ENCODE results near the gene FHIT.

The FHIT gene

DNA sequence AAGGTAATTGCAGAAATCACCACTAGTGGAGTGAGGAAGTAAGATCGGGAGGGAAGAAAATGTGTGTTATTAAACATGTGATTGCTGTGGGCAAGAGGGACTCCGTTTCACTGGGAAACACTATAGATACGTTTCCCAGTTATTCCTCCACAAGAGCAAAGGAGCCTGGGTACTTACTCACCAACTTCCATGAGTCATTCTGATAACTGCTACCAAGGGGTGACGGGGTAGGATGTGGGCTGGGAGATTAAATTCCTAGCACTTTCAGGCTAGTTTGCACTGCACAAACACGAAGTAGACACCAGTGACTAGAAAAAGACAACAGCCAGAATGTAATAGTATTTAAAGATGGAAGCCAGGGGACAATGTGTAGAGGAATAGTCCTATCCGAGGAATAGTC is 1388.6 kb downstream of the FHIT start:
- no peak for DNase-seq
- TF ChIP-seq, protein P1, sequence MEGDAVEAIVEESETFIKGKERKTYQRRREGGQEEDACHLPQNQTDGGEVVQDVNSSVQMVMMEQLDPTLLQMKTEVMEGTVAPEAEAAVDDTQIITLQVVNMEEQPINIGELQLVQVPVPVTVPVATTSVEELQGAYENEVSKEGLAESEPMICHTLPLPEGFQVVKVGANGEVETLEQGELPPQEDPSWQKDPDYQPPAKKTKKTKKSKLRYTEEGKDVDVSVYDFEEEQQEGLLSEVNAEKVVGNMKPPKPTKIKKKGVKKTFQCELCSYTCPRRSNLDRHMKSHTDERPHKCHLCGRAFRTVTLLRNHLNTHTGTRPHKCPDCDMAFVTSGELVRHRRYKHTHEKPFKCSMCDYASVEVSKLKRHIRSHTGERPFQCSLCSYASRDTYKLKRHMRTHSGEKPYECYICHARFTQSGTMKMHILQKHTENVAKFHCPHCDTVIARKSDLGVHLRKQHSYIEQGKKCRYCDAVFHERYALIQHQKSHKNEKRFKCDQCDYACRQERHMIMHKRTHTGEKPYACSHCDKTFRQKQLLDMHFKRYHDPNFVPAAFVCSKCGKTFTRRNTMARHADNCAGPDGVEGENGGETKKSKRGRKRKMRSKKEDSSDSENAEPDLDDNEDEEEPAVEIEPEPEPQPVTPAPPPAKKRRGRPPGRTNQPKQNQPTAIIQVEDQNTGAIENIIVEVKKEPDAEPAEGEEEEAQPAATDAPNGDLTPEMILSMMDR (IDR thresholded peaks at IDR 0.05; ENCODE audit: low read depth, low read length), result no peak
- H3K4me3 ChIP-seq (ENCODE audit: low read depth, low read length), result no peak overlapping the region
- H3K4me1 ChIP-seq, result no peaks in the 10 kb centered on the region
- no peaks in the 10 kb centered on the region for H3K36me3 ChIP-seq
- no peaks in the 10 kb centered on the region for H3K27me3 ChIP-seq
- H3K9me3 ChIP-seq, result no peaks in the 10 kb centered on the region

DNA sequence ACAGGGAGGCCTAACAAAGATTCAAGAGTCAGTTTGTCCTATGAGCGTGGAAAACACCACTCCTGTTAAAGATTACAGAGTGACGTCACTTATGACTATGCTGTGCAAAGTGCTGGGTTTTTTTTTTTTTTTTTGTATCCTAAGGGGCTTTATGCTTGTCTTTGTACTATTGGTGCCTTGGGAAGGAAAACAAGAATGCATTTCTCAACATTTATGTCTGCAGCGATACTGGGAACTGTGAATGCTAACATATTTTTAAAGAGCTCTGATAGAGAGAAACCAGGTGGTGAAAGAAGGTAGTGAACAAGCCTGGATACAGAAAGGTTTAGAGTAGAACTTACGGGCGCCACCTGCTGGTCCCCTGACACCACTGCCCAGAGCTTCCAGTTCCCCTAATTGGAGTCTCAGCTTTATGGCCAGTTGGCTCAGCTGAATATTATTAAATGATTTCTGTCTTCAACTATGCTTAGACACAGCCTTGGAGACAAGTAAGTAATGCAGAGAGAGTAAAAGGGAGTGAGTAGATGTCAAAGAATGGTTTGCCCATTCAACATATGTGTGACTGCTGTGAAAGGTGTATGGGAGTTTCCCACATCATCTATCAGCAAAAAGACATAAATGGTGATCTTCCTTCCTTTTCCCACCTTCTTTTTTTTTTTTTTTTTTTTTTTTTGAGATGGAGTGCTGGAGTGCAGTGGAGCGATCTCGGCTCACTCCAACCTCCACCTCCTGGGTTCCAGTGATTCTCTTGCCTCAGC is 1393.5 kb downstream of the FHIT start:
- TF ChIP-seq, protein P1 (IDR thresholded peaks at IDR 0.05; ENCODE audit: low read depth, low read length), result peak; percentile 62
- H3K36me3 ChIP-seq, result no peaks in the 10 kb centered on the region
- H3K4me1 ChIP-seq, result no peaks in the 10 kb centered on the region
- no peaks in the 10 kb centered on the region for H3K9me3 ChIP-seq
- no peaks in the 10 kb centered on the region for H3K27me3 ChIP-seq
- DNase-seq, result peak; percentile 68
- H3K4me3 ChIP-seq (ENCODE audit: low read depth, low read length), result no peak overlapping the region

DNA sequence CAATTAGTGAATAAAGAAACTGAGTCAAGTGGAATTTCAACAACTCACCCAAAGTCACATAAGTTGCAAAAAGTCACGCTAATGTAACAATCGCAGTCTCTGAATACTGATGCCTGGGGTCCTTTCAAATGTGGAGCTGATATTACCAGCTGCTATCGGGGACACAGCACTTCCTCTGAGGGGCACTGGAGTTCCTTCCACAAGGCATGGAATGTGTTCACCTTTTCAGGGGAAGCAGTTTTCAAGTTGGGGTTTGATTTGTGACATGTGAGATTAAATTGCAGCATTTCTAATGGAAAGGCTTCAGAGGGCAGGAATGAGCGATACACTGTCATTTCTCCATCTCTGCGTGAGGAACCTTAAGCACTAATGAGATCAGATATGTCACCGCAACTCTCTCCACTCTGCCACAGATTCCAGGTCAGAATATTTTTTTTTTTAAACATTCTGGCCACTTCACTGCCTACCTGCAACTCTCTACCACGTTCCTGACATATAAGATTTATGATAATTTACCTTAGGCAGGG is 1394.3 kb downstream of the FHIT start:
- no peaks in the 10 kb centered on the region for H3K9me3 ChIP-seq
- DNase-seq, result no peak
- H3K4me3 ChIP-seq (ENCODE audit: low read depth, low read length), result no peak overlapping the region
- H3K36me3 ChIP-seq, result no peaks in the 10 kb centered on the region
- TF ChIP-seq, protein P1 (IDR thresholded peaks at IDR 0.05; ENCODE audit: low read depth, low read length), result no peak
- H3K4me1 ChIP-seq, result no peaks in the 10 kb centered on the region
- no peaks in the 10 kb centered on the region for H3K27me3 ChIP-seq

DNA sequence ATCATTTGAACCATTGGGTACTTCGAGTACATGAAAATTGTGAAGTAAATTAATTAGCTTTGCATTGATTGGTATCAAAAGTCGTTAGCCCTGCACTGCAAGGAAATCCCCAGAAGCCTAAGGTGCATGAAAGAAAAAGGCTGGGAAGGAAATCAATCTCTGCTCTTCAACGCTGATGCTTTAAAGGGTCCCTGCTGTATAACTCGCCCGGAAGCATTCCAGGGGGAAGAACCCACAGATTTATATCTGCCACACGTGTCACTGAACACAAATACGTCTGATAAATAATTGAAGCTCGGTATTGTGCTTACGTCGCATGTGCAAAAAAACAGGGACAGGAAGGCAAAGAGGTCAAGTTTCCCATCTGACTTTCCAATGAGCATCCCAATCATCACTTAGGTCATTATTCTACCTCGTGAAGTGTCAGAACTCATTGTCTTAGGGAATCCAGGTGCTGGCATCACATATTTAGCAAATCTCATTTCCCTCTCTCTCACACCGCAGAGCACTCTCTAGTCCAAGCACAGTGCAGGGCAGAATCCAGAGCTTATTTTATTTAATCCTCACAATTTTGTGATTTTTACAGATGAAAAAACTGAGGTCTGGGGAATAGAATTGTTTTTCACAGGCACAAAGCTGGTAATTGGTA is 1397.1 kb downstream of the FHIT start:
- TF ChIP-seq, protein P1 (IDR thresholded peaks at IDR 0.05; ENCODE audit: low read depth, low read length), result no peak
- no peaks in the 10 kb centered on the region for H3K36me3 ChIP-seq

DNA sequence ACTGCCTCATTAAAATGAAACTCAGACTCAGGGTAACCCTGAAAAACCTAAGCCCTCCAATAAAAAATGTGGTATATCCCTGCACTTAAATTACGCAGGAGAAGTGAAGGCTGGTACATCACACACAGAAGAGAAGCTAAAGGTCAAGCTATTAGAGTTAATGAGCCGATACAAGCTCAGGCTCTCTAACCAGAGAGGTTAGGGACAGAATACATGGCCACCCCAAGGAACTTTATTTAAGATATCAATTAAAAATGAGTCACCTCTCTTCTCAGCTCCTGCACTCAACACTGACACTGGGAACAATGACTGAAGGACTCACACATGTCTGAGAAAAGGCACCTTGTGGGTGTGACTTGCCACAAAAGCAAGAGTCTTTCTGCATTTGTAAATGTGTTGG is 1400.8 kb downstream of the FHIT start:
- DNase-seq, result no peak
- Histone ChIP-seq H3K27me3 (no peaks in the 10 kb centered on the region), H3K4me3 (ENCODE audit: low read depth, low read length) (no peak overlapping the region), H3K36me3 (no peaks in the 10 kb centered on the region), H3K9me3 (no peaks in the 10 kb centered on the region), H3K4me1 (no peaks in the 10 kb centered on the region)
- TF ChIP-seq, protein P1 (IDR thresholded peaks at IDR 0.05; ENCODE audit: low read depth, low read length), result no peak

More for the DNA sequence above, 1397.1 kb downstream of the FHIT start:
- no peak for DNase-seq
- H3K9me3 ChIP-seq, result no peaks in the 10 kb centered on the region
- H3K4me1 ChIP-seq, result no peaks in the 10 kb centered on the region
- no peak overlapping the region for H3K4me3 ChIP-seq (ENCODE audit: low read depth, low read length)
- no peaks in the 10 kb centered on the region for H3K27me3 ChIP-seq

DNA sequence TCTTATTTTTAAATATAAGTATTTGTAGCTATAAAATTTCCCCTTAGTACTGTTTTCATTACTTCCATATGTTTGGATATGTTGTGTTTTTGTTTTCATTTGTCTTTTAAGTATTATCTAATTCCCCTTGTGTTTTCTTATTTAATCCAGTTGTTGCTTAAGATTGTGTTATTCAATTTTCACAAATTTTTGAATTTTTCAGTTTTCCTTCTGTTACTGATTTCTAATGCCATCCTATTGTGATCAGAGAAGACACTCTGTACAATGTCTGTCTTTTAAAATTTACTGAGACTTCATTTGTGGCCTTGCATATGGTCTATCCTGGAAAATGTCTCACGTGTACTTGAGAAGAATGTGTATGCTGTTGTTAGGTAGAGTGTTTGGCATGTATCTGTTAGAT is 1405.9 kb downstream of the FHIT start:
- H3K4me3 ChIP-seq (ENCODE audit: low read depth, low read length), result no peak overlapping the region
- TF ChIP-seq, protein P1 (IDR thresholded peaks at IDR 0.05; ENCODE audit: low read depth, low read length), result no peak

More for the DNA sequence above, 1405.9 kb downstream of the FHIT start:
- H3K27me3 ChIP-seq, result no peaks in the 10 kb centered on the region
- DNase-seq, result no peak
- H3K4me1 ChIP-seq, result no peaks in the 10 kb centered on the region
- no peaks in the 10 kb centered on the region for H3K9me3 ChIP-seq
- H3K36me3 ChIP-seq, result no peaks in the 10 kb centered on the region
